NCI-H774 (cell line): ENCODE results near the gene WARS2.
"Not testable (repeated sequence)": the region's sequence is repeated elsewhere in the genome, so short reads cannot be mapped to it uniquely, and the experiment has no call there.

Experiments
- DNase-seq: peaks from one replicate; lab custom pipeline; 2025; lab: John Stamatoyannopoulos, UW

WARS2 gene

DNA sequence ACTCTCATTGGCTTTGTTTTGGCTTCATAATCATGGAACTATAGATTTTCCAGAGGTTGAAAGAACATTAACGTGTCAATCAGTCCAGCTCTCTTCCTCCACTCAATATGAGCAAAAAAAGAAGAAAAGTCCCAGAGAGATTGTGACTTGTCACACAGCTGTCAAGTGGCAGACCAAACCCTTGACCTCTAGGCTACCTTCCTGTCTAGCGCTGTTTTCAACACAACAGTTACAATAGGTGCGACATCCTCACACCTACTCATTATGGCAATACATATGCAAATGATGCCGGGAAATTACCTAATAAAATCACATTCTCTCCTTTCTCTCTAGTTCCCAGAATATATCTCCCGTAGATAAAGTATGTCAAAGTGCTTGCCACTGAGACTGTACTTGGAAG is 1.1 kb downstream of the WARS2 start:
- no peak for DNase-seq

- no peak for DNase-seq
Measured at GRCh38 chr1:119136401-119136800, 4.1 kb downstream of the WARS2 start.

GRCh38 chr1:119133987-119134386 is 6.5 kb downstream of the WARS2 start:
- no peak for DNase-seq

- no peak for DNase-seq
Measured at GRCh38 chr1:119132179-119132578, 8.3 kb downstream of the WARS2 start.

DNA sequence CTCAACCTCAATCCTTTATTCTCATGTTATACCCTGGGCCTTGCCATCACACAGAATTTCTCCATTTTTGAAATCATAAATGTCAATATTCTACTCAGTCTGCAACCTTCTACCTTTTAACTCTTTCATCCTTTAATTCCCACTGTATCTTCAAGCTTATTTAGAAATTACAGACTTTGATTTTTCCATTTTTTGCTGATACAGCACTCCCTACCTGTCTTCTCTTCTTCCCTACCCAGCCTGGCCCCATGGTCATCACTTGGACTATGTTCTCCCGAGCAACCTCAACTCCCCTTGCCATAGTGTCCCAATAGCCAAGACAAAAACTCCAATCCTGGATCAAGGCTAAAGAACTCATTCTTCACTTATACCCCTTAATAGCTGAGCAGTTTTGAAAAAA is 14.6 kb downstream of the WARS2 start:
- no peak for DNase-seq

- no peak for DNase-seq
Measured at GRCh38 chr1:119124764-119125163, 15.7 kb downstream of the WARS2 start.

DNA sequence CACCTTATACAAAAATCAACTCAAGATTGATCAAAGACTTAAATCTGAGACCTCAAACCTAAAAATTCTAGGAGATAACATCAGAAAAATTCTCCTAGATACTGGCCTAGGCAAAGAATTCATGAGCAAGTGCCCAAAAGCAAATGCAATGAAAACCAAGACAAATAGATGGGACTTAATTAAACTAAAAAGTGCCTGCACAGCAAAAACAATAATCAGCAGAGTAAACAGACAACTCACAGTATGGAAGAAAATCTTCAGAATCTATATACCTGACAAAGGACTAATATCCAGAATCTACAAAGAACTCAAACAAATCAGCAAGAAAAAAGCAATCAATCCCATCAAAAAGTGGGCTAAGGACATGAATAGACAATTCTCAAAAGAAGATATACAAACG is 18.6 kb downstream of the WARS2 start:
- DNase-seq = not testable (repeated sequence)

- no peak for DNase-seq
Measured at GRCh38 chr1:119116725-119117124, 23.7 kb downstream of the WARS2 start.

- DNase-seq = no peak
Measured at GRCh38 chr1:119115736-119116135, 24.7 kb downstream of the WARS2 start.

GRCh38 chr1:119115311-119115710 is 25.1 kb downstream of the WARS2 start:
- no peak for DNase-seq

DNA sequence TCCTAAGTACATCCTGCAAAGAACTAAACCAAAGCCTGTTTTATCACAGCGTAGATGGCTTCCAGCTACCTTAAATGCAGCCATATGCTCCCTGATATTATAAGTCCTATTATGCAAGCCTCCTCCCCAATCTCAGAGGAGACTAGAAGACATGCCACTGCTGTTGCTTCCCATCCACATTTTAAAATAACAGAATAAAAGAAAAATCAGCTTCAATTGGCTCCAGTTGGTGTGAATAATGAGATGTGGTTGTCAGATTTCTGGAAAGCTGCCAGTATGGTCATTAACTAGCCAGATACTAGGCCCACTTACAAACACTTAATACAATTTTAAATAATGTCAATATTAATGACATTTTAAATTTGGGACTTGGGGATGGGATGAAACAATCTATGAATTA is 25.7 kb downstream of the WARS2 start:
- no peak for DNase-seq

GRCh38 chr1:119112791-119113190 is 27.7 kb downstream of the WARS2 start:
- DNase-seq = no peak

DNA sequence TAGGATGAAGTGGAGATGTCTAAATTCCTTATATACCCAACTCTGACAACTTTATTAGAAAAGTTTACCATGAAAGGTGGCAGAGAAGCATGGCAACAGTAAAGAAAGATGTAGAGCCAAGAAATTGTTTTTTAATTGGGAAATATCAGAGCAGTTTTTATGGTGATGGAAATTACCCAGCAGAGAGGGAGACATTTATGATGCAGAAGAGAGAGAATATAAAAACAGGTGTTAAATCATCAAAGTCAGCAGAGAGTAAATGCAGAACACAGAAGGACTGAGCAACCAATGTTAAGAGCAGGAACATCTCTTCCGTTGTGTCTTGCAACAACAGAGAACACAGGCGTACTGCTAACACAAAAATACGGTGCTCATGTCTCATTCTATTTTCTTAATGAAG is 28.2 kb downstream of the WARS2 start:
- no peak for DNase-seq

DNA sequence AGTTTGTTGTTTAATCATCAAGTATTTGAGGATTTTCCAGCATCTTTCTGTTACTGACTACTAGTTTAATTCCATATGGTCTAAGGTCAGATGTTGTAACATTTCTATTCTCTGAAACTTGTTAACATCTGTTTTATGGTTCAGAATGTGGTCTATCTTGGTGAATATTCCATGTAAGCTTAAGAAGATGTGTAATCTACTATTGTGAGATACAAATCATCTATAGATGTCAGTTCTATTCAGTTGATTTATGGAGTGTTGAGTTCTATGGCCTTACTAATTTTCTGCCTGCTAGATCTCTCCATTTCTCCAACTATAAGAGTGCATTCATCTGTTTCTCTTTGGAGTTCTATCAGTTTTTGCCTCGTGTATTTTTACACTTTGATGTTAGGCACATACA is 31.5 kb downstream of the WARS2 start:
- no peak for DNase-seq

DNA sequence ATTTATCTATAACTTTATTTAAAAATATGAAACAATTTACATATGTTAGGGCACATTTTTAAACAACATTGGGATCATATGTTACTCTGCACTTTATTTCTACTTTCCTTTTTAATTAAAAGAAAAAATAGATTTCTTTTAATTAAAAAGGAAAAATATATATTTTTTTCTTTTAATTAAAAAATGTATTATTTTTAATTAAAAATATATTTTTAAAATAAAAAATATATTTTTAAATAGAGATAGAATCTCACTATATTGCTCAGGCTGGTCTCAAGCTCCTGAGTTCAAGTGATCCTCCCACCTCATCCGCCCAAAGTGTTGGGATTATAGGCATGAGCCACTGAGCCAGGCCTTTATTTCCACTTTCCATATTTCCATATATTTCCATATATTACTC is 36.7 kb downstream of the WARS2 start:
- DNase-seq = no peak

- DNase-seq = no peak
Measured at GRCh38 chr1:119102051-119102450, 38.4 kb downstream of the WARS2 start.

DNA sequence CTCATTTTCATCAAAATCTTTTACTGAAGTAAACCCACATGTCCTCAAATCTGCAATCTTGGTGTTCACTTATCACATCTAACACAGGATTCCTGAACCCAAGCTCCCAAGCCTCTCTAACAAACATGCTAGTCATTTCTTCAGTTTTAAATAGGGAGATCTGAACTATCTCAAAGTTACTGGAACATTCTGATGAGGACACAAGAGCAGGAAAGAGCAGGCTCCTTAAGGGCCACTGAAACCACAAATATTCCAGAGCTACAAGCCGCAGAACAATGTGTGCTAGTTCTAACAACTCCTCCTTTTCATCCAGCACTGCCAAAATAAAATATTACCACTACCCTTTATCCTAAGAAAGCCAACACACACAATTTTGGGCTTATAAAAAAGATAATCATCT is 38.9 kb downstream of the WARS2 start:
- DNase-seq = no peak

GRCh38 chr1:119099775-119100174 is 40.7 kb downstream of the WARS2 start:
- no peak for DNase-seq

DNA sequence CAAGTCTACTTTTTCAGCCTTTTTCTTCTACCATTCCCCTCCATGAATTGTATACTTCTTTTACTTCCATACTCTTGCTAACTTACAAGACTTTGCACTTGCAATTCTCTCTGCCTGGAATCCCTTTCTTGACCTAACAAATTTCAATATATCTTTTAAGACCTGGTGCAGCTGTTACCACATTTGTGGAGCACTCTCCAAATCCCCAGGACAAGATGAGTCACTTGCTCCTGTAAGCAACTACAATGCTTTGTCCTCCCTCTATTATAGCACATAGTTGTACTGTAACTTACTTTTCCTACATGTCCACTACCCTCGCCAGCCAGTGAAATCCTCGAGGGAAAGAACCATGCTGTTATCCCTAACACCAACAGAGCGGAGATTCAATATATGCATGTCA is 43.1 kb downstream of the WARS2 start:
- DNase-seq = no peak

- no peak for DNase-seq
Measured at GRCh38 chr1:119093721-119094120, 46.7 kb downstream of the WARS2 start.

- peak; percentile 22 for DNase-seq
Measured at GRCh38 chr1:119091618-119092017, 48.8 kb downstream of the WARS2 start.

- no peak for DNase-seq
Measured at GRCh38 chr1:119090250-119090649, 50.2 kb downstream of the WARS2 start.

DNA sequence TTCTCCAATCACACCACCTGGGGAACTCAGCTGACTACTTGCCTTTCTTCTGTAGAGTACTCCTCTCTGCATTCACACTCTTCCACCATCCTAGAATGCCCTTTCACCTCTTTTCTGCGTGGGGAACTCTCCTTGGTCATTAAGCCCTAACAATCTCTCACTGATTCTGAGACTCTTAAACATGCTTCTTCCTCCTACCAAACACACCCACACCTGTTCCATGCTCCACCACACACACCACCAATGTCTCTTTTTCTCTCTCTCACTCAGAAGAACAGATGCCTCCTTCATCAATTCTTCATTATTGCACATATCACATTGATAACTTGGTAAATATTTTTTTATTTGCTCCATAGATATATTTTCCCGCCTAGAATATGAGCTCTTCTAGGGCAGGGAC is 53.6 kb downstream of the WARS2 start:
- DNase-seq = no peak

GRCh38 chr1:119084798-119085197 is 55.7 kb downstream of the WARS2 start:
- no peak for DNase-seq

DNA sequence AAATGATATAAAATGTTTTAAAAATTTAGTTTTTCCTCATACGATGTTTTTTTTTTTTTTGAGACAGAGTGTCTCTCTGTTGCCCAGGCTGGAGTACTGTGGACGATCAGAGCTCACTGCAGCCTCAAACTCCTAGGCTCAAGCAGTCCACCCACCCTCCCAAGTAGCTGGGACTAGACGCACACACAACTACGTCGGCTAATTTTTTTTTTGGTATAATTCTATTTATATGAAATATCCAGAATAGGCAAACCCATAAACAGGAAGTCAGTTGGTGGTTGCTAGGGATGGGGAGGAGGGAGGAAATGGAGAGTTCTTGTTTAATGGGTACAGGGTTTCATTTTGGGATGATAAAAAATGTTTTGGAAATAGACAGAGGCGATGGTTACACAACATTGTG is 56.5 kb downstream of the WARS2 start:
- no peak for DNase-seq
